NCI-H345 treated with DMSO at 0.1 percent for 48 hours (cell line): ENCODE data around the gene DHTKD1.
A peak's percentile ranks its signal among the peaks of the same experiment; 100 is the strongest.

Experiments
- DNase-seq: peaks from one replicate; lab custom pipeline; 2025; ENCODE audit not compliant: unreplicated experiment; lab: John Stamatoyannopoulos, UW

Gene DHTKD1

DNA sequence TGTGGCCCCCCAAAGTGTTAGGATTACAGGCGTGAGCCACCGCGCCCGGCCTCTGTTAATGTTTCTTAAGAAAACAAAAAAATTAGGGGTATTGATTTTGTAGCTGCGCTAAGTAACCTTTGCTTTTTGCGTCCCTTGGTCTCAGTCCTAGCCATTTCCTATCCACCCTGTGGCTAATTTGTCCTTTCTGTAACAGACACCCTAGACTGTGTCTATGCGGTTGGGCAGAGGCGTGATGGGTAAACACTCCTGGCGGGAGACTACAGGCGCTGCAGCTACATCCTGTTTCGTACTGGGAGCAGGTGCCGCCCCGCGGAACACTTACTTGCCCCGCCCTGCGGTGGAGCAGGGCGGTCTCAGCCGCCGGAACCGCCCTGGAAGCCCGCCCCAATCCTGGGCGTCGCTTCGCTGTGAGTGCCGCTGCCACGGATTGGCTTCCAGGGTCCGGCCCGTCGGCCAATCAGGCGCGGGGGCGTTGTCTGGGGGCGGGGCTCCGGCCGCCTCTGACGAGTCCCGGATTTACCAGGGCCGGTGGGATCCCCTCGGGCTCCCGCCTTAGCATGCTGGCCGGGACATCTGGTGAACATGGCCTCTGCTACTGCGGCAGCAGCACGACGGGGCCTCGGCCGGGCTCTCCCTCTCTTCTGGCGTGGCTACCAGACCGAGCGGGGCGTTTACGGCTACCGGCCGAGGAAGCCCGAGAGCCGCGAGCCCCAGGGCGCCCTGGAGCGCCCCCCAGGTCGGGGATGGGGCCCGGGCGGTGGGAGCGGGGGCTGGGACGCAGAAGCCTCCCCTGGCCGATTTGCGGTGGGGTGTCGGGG, at the start of gene DHTKD1:
DHTKD1 (plus strand) TSS at position 506 of the 821 bp plus-strand sequence; CDS start at position 586, 80 bp downstream.
- DNase-seq: peak; percentile 90

- DNase-seq: no peak
These were observed 49.3 kb upstream of the DHTKD1 start for GRCh38 chr10:12019283-12019971.

GRCh38 chr10:12020574-12020973, 48.2 kb upstream of the DHTKD1 start:
- DNase-seq: no peak

- no peak for DNase-seq
These were observed 46.0 kb upstream of the DHTKD1 start for GRCh38 chr10:12022580-12023257.

DNA sequence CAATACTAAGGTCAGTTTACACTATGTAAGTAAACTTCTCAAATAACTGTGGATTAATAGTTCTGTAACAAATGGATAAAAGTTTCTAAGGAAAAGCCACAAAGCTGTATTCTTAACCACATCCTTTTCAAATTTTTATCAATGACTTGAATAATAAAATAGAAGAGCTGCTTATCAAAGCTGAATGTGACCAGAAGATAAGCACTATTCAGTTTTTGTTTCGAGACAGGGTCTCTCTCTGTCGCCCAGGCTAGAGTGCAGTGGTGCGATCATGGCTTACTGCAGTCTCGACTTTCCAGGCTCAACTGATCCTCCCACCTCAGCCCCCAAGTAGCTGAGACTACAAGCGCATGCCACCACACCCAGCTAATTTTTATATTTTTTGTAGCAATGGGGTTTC, 43.2 kb upstream of the DHTKD1 start:
- DNase-seq: no peak

DNA sequence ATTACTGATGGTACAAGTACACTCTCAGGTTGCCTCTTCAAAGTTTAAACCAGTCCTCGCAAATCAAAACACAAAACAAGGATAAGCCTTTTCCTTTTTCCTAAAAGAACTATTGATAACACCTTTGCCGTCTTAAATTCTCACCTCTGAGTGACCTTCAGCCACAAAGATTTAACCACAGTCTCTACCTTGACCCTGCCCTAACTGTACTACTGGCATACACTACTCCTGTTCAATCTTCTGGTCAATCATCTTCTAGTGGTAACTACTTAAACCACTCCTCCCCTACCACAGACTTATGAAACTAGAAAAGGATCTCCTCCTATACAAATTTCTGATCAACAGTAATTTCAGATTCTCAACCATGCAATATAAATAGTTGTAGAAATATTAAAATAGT, 41.2 kb upstream of the DHTKD1 start:
- no peak for DNase-seq

- DNase-seq: no peak
These were observed 37.4 kb upstream of the DHTKD1 start for GRCh38 chr10:12031404-12031803.

DNA sequence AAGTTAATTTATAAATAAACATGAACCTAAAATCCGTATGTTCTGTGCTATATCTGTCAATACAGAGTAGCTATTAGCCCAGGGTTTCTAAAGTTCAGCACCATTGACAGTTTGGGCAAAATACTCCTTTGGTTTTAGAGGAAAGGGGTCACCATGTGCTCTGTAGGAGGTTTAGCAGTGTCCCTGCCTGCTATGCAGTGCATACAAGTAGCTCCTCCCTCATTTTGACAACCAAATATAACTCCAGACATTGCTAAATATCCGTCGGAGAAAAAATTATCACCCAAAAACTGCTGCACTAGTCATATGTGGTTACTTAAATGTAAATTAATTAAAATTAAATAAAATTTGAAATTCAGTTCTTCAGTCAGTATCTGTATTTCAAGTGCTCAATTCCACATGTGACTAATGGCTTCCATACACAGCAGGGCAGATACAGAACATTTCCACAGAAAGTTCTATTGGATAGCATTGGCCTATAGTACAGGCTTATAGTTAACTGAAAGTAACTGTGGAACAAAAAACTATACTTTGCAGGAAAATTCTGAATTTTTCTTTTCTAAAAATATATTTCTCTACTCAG, 32.6 kb upstream of the DHTKD1 start:
- DNase-seq: no peak

DNA sequence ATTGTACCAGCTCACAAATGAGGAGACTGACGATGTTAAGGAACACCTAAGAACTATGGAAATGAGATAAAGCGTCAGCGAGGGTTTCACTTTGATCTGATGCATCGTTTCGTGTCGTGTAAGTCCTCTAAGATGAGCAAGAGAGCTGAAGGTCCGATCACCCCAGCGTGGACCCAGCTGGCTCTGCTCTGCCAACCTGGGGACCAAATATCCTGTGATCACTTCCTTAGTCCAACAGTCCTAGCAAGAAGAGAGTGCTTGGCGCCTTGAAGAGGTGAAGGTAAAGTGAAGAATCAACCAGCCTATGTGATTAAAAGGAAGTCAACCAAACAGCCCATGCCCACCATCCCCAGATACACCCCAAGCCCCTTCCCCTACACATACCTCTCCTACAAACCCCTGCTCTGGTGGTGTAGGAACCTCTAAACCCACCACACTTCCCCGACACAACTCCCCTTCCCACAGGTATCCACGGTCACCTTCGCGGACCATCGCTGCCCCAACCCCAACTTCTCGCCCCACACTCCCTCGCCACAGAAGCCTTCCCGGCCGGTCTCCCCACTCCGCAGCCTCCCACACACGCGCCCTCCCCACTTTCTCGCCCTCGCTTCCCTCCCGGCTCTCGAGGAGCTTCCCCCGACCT, 26.9 kb upstream of the DHTKD1 start:
- DNase-seq: no peak

- DNase-seq: no peak
These were observed 26.4 kb upstream of the DHTKD1 start for GRCh38 chr10:12042409-12042796.

- DNase-seq: peak; percentile 89
These were observed 25.7 kb upstream of the DHTKD1 start, which contains the start of gene UPF2 for GRCh38 chr10:12042797-12043651. Gene UPF2 (minus strand): TSS chr10:12042809. CDS start chr10:12035423, 7,386 bp downstream.

DNA sequence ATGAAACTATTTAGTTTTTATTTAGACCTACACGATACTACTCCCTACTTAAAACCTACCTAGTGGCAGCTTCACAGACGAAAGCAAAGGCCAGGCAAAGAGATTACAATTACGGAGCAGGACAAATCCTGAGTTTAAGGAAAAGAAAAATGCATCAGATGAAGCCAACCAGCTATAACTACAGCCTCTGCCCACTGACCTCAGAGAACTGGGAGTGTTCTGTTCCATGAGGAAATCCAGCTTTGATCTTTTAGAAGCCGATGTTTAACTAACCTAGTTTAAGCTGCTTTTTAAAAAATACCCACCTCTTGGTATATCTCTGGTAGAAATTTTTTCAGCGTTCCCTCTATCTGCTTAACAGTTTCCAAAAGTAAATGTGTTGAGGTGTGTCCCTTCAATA, 23.2 kb upstream of the DHTKD1 start:
- DNase-seq: no peak

- DNase-seq: no peak
These were observed 20.2 kb upstream of the DHTKD1 start for GRCh38 chr10:12048547-12048946.

- DNase-seq: no peak
These were observed 18.2 kb upstream of the DHTKD1 start for GRCh38 chr10:12050528-12050927.

GRCh38 chr10:12051241-12051640, 17.5 kb upstream of the DHTKD1 start:
- no peak for DNase-seq

DNA sequence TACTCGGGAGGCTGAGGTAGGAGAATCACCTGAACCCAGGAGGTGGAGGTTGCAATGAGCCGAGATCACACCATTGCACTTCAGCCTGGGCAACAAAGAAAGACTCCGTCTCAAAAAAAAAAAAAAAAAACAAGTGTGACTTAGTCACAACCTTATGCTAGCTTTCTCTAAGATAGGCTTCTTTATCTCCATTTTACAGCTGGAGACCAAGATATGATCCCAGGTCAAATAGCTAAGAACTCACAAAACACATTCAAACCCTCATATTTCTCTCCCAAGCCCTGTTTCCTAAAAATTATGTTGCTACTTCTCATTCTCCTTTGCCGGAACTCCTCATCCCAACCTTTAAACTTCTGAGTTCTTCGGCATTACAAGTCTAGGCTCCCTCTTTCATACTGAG, 13.0 kb upstream of the DHTKD1 start:
- DNase-seq: no peak

DNA sequence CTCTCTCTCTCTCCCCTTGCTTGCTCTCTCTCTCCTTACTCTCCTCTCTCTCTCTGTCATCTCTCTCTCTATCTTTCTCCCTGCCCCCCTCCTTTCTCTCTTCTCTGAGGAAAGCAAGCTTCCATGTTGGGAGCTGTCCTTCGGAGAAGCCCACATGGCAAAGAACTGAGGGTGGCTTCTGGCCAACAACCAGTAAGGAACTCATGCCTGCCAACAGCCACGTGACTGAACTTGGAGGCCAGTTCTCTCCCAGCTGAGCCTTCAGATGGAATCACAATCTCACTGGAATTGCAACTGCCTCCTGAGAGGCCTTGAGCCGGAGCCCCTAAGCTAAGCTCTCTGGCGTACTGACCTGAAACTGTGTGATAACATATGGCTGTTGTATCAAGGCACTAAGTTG, 12.0 kb upstream of the DHTKD1 start:
- DNase-seq: no peak

- DNase-seq: no peak
These were observed 7.6 kb upstream of the DHTKD1 start for GRCh38 chr10:12061124-12061523.

- no peak for DNase-seq
These were observed 5.8 kb upstream of the DHTKD1 start for GRCh38 chr10:12062754-12063482.
